NCI-H69 (cell line): ENCODE measurements around the gene SMLR1.
"Not testable (repeated sequence)": the region's sequence is repeated elsewhere in the genome, so short reads cannot be mapped to it uniquely, and the experiment has no call there.

ENCODE experiments used
- DNase-seq: peaks from one replicate; lab custom pipeline; 2025; lab: John Stamatoyannopoulos, UW

SMLR1 gene

GRCh38 chr6:130827247-130828149 is at the start of gene SMLR1:
TSS of gene SMLR1 (plus strand) at chr6:130827406. CDS start at chr6:130827414, 8 bp downstream.
- no peak for DNase-seq

GRCh38 chr6:130778946-130779657 is 48.1 kb upstream of the SMLR1 start:
- DNase-seq: no peak

GRCh38 chr6:130779658-130780033 is 47.6 kb upstream of the SMLR1 start:
- DNase-seq: no peak

GRCh38 chr6:130780122-130780521 is 47.1 kb upstream of the SMLR1 start:
- DNase-seq: no peak

GRCh38 chr6:130781557-130781956 is 45.6 kb upstream of the SMLR1 start:
- DNase-seq: no peak

GRCh38 chr6:130783416-130784107 is 43.6 kb upstream of the SMLR1 start:
- DNase-seq: no peak

GRCh38 chr6:130787726-130788500 is 39.3 kb upstream of the SMLR1 start:
- DNase-seq: no peak

GRCh38 chr6:130788954-130789353 is 38.3 kb upstream of the SMLR1 start:
- no peak for DNase-seq

GRCh38 chr6:130794010-130794697 is 33.1 kb upstream of the SMLR1 start:
- DNase-seq: no peak

GRCh38 chr6:130794738-130795137 is 32.5 kb upstream of the SMLR1 start:
- DNase-seq: no peak

GRCh38 chr6:130796313-130796905 is 30.8 kb upstream of the SMLR1 start:
- DNase-seq: no peak

- no peak for DNase-seq
These were observed 30.1 kb upstream of the SMLR1 start for GRCh38 chr6:130797061-130797460.

- not testable (repeated sequence) for DNase-seq
These were observed 25.8 kb upstream of the SMLR1 start for GRCh38 chr6:130801368-130801767.

GRCh38 chr6:130810307-130811030 is 16.7 kb upstream of the SMLR1 start:
- peak; percentile 6 for DNase-seq

GRCh38 chr6:130811932-130812331 is 15.3 kb upstream of the SMLR1 start:
- DNase-seq: no peak

- DNase-seq: no peak
These were observed 12.7 kb upstream of the SMLR1 start for GRCh38 chr6:130814506-130814905.

- DNase-seq: no peak
These were observed 11.8 kb upstream of the SMLR1 start for GRCh38 chr6:130815200-130816071.

GRCh38 chr6:130822736-130823135 is 4.5 kb upstream of the SMLR1 start:
- no peak for DNase-seq
